HepG2 (cell line): Measurements from ENCODE around the gene SEPTIN10. TPM values are rescaled to one million over a fixed set of nuclear protein-coding genes. Genes with fewer than 3 reads are reported as not detected.

ENCODE experiments used
- ATM ChIP-seq: fragments of 450-650 bp; IDR thresholded peaks from 2 replicates; pipeline ENCODE4 v1.7.1; 2017; ENCODE audit warnings: mild to moderate bottlenecking, borderline replicate concordance
- CHD2 ChIP-seq: IDR thresholded peaks from 2 replicates; pipeline ENCODE4 v1.6.1; 2011; ENCODE audit warnings: low read depth, low read length, improper control_type of control experiment
- ETS1 ChIP-seq: sonication (generic); formaldehyde crosslinking; IDR thresholded peaks from 2 replicates; pipeline ENCODE4 v1.4.0; 2020; ENCODE audit warnings: missing genetic modification reagents
- GATA4 ChIP-seq: sonication (generic); IDR thresholded peaks from 2 replicates; pipeline ENCODE4 v1.6.1; 2016; ENCODE audit warnings: antibody characterized with exemption, low read depth, borderline replicate concordance
- IKZF1 ChIP-seq: fragments of 450-650 bp; IDR thresholded peaks from 2 replicates; pipeline ENCODE4 v1.7.1; 2016
- KDM1A ChIP-seq: IDR thresholded peaks from 2 replicates; pipeline ENCODE4 v1.6.1; 2016; ENCODE audit warnings: missing compliant biosample characterization
- KIAA2018 ChIP-seq: sonication (generic); formaldehyde crosslinking; IDR thresholded peaks from 2 replicates; pipeline ENCODE4 v1.5.0; 2020; ENCODE audit warnings: mild to moderate bottlenecking, missing genetic modification reagents, borderline replicate concordance
- MAZ ChIP-seq, 2 experiments: sonication (generic) in 1 of 2; formaldehyde crosslinking in 1 of 2; IDR thresholded peaks; 2 replicates each; pipeline versions ENCODE4 v1.5.0 to v1.6.1; 2012 to 2020; ENCODE audit warnings: low read depth in 2 of 2, mild to moderate bottlenecking in 2 of 2, borderline replicate concordance in 1 of 2, improper control_type of control experiment in 1 of 2, low read length in 1 of 2, missing genetic modification reagents in 1 of 2, moderate library complexity in 1 of 2
- PHB2 ChIP-seq: fragments of 450-650 bp; IDR thresholded peaks from 2 replicates; pipeline ENCODE4 v1.6.1; 2018; ENCODE audit not compliant: partially characterized antibody
- PLRG1 ChIP-seq: fragments of 450-650 bp; conservative IDR thresholded peaks from 2 replicates; pipeline ENCODE4 v1.6.1; 2016
- RFX5 ChIP-seq: IDR thresholded peaks from 2 replicates; pipeline ENCODE4 v1.6.1; 2011; ENCODE audit warnings: low read depth, low read length, improper control_type of control experiment
- SALL1 ChIP-seq: sonication (generic); formaldehyde crosslinking; IDR thresholded peaks from 2 replicates; pipeline ENCODE4 v1.8.0; 2022; ENCODE audit warnings: mild to moderate bottlenecking, missing genetic modification reagents
- SP140L ChIP-seq: sonication (generic); formaldehyde crosslinking; IDR thresholded peaks from 2 replicates; pipeline ENCODE4 v1.4.0; 2020; ENCODE audit warnings: missing genetic modification reagents, borderline replicate concordance
- ZNF343 ChIP-seq: sonication (generic); formaldehyde crosslinking; IDR thresholded peaks from 2 replicates; pipeline ENCODE4 v1.4.0; 2020; ENCODE audit warnings: mild to moderate bottlenecking, missing genetic modification reagents
- ZNF629 ChIP-seq: sonication (generic); formaldehyde crosslinking; conservative IDR thresholded peaks from 2 replicates; pipeline ENCODE4 v1.5.0; 2020; ENCODE audit warnings: missing genetic modification reagents
- ZNF879 ChIP-seq: sonication (generic); formaldehyde crosslinking; IDR thresholded peaks from 2 replicates; pipeline ENCODE4 v1.8.1; 2023; ENCODE audit warnings: missing genetic modification reagents
- ZNF883 ChIP-seq: sonication (generic); formaldehyde crosslinking; IDR thresholded peaks from 2 replicates; pipeline ENCODE4 v1.5.1; 2020; ENCODE audit warnings: mild to moderate bottlenecking, missing genetic modification reagents; ENCODE audit errors: not compliant biosample characterization
- polyA plus RNA-seq, 8 experiments: library from polyadenylated mRNA; depleted of rRNA in 3 of 8; stranded (reverse) in 7 of 8; unstranded in 1 of 8; fragments of >200 nt; fragmentation: Illumina TruSeq in 4 of 8; extraction: Trizol in 4 of 8; gene quantifications; 2 replicates each; pipeline versions ENCODE4 v1.2.1 to v1.2.3, GENCODE V29; 2011 to 2016; ENCODE audit warnings: low read depth in 4 of 8, missing spikeins in 1 of 8, mixed read lengths in 1 of 8; ENCODE audit not compliant: insufficient read depth in 1 of 8
- total RNA-seq, 5 experiments: library from RNA; depleted of rRNA; stranded (reverse); fragments of >200 nt; fragmentation: Illumina TruSeq; extraction: Trizol; gene quantifications; 2 replicates each; pipeline ENCODE4 v1.2.3, GENCODE V29; 2016; ENCODE audit warnings: low read depth in 1 of 5
- TF ChIP-seq, protein P1 (sequence below): sonication (generic); formaldehyde crosslinking; IDR thresholded peaks from 2 replicates; pipeline ENCODE4 v1.8.0; 2022; ENCODE audit warnings: low read depth, missing genetic modification reagents

Gene SEPTIN10
- total and polyA plus RNA-seq, 2 of the 13 experiments (the other 11 are each of a cell fraction or from before 2014, with no cell fraction given) = 45.8 to 67.5 TPM

- peak; percentile 83 for TF ChIP-seq PHB2
- TF ChIP-seq SALL1 = no peak
- TF ChIP-seq PLRG1 = 0 out of 2 replicates have a peak, but pooled peaks have one; percentile 65
- TF ChIP-seq SP140L (CRISPR knock-in tag) = no peak
- TF ChIP-seq KIAA2018 (CRISPR knock-in tag) = no peak
- no peak for TF ChIP-seq ZNF879 (CRISPR knock-in tag)
- TF ChIP-seq ZNF883 (CRISPR knock-in tag) = no peak
- TF ChIP-seq GATA4 = no peak
- TF ChIP-seq ATM = 0 out of 2 replicates have a peak, but pooled peaks have one; percentile 62
- TF ChIP-seq ETS1 = no peak
- TF ChIP-seq ZNF629 (CRISPR knock-in tag) = no peak
- no peak for TF ChIP-seq RFX5
- no peak for TF ChIP-seq MAZ (IDR thresholded peaks at IDR 0.05; ENCODE audit: borderline replicate concordance, low read depth, low read length)
- no peak for TF ChIP-seq MAZ (CRISPR knock-in tag; IDR thresholded peaks at IDR 0.05; ENCODE audit: low read depth)
- TF ChIP-seq, protein P1, sequence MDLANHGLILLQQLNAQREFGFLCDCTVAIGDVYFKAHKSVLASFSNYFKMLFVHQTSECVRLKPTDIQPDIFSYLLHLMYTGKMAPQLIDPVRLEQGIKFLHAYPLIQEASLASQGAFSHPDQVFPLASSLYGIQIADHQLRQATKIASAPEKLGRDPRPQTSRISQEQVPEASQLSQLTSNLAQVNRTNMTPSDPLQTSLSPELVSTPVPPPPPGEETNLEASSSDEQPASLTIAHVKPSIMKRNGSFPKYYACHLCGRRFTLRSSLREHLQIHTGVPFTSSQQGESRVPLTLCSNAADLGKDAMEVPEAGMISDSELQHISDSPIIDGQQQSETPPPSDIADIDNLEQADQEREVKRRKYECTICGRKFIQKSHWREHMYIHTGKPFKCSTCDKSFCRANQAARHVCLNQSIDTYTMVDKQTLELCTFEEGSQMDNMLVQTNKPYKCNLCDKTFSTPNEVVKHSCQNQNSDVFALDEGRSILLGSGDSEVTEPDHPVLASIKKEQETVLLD (CRISPR knock-in tag) = no peak
- TF ChIP-seq CHD2 = no peak
- no peak for TF ChIP-seq ZNF343 (CRISPR knock-in tag)
- TF ChIP-seq KDM1A (CRISPR knock-in tag) = no peak
- peak; percentile 8; the same call in 1 of the 2 replicates for TF ChIP-seq IKZF1
Measured at GRCh38 chr2:109493176-109493935, 120.4 kb downstream of the SEPTIN10 start (continued).
